GM18502 (cell line): ENCODE results near the gene CRB1.

Source experiments
- ATAC-seq: cut with Tn5 transposase; IDR thresholded peaks from one replicate; pipeline ENCODE4 v1.9.1; 2021; ENCODE audit warnings: mild to moderate bottlenecking; ENCODE audit not compliant: unreplicated experiment, poor library complexity

CRB1 gene

DNA sequence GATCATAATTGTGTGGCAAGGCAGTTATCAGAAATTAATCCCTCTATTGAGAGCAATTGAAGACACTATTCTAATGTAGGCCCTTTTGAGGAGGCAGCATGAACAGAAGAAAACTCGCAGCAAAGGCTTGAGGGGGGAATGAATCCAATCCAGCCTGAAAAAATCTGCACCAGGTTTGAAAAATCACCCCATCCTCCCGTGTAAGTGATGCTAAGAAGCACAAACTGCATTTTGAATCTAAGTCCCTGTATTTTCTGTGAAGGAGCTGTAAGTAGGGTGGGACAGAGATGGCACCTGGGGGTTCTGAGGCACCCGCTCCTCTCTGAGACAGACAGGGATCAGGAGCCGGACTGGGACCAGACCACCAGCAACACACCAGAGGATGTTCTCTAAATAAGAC, at the start of gene CRB1:
Gene CRB1 (plus strand): TSS at position 241 of the 400 bp plus-strand sequence. CDS start 161 bp downstream, outside the sequence.
- no peak for ATAC-seq

GRCh38 chr1:197218857-197219256, 49.2 kb upstream of the CRB1 start:
- no peak for ATAC-seq

DNA sequence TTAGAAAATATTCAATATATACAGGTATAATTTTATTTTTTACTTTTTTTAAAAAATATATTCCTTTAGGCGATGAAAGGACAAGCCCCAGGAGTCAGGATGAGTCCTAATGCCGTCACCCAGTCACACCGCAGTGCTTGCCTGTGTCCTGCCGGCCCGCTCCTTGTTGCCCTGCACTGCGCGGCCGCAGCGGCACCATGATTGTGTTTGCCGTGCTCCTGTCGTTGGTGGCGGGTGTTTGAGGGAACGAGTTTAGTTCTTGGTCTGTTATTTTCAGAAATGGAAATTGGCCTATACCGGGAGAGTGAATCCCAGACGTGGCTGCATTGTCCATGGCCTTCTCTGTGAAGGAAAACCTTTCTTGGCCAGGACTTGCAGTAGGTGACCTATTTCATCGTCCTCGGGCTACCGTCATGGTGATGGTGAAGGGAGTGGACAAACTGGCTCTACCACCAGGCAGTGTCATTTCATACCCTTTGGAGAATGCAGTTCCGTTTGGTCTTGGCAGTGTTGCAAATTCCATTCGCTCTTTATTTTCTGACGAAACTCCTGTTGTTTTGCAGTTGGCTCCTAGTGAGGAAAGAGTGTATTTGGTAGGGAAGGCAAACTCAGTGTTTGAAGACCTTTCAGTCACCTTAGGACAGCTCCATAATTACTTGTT, 45.9 kb upstream of the CRB1 start:
- no peak for ATAC-seq

DNA sequence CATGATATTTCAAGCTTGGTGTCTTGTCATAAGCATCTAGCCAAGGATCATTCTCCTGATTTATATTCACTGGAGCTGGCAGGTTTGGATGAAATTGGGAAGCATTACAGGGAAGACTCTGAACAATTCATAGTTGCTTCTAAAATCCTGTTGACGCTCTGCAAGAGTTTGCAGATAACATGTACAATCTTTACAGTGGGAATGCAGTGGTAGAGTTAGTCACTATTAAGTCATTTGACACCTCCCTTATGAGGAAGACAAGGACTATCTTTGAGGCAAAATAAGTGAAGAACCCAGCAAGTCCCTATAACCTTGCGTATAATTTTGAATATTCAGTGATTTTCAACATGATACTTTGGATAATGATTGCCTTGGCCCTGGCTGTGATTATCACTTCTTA, 45.3 kb upstream of the CRB1 start:
- ATAC-seq: no peak

- ATAC-seq: no peak
Observed at GRCh38 chr1:197224160-197224559, 43.9 kb upstream of the CRB1 start.

DNA sequence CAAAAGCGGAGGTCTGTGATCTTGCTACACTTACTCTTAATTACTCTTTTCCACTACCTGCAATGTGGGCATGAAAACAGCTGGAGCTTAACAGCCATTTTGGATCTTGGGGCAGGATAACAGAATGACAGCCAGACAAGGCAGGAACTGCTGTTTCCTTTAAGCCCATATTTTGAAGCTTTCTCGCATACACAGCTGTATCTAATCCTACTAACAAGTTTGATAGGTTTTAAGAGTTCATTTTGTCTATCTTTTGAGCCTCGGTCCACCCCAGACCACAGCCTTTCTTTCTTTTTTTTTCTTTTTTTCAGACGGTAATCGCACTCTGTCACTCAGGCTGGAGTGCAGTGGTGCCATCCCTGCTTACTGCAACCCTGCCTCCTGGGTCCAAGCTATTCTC, 42.4 kb upstream of the CRB1 start:
- no peak for ATAC-seq

GRCh38 chr1:197234581-197234980, 33.5 kb upstream of the CRB1 start:
- ATAC-seq: no peak

- ATAC-seq: no peak
Observed at GRCh38 chr1:197235355-197235754, 32.7 kb upstream of the CRB1 start.

- no peak for ATAC-seq
Observed at GRCh38 chr1:197247465-197247864, 20.6 kb upstream of the CRB1 start.

- ATAC-seq: no peak
Observed at GRCh38 chr1:197249324-197249723, 18.7 kb upstream of the CRB1 start.

DNA sequence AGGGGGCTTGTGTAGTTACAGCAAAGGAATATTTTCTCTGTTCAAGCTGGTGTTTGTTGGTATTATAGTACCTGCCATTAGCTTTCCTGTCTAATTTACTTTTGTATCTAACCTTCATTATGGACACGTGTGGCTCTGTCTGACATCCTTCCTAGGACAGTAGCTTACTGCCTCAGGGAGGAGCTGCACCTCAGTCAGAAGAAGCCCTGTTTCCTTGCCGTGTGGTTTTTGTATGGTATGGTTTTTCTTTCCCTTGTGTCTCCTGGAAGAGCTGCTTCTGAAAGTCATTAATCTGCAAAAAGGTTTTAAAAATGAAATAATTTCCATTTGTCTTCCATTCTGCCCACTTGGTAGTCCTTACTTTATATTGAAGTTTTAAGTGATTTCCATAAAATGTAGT, 17.4 kb upstream of the CRB1 start:
- no peak for ATAC-seq

GRCh38 chr1:197252973-197253372, 15.1 kb upstream of the CRB1 start:
- ATAC-seq: no peak

GRCh38 chr1:197254866-197255265, 13.2 kb upstream of the CRB1 start:
- no peak for ATAC-seq

- no peak for ATAC-seq
Observed at GRCh38 chr1:197264936-197265567, 3.0 kb upstream of the CRB1 start.

- ATAC-seq: no peak
Observed at GRCh38 chr1:197269053-197269452, 1.0 kb downstream of the CRB1 start.

DNA sequence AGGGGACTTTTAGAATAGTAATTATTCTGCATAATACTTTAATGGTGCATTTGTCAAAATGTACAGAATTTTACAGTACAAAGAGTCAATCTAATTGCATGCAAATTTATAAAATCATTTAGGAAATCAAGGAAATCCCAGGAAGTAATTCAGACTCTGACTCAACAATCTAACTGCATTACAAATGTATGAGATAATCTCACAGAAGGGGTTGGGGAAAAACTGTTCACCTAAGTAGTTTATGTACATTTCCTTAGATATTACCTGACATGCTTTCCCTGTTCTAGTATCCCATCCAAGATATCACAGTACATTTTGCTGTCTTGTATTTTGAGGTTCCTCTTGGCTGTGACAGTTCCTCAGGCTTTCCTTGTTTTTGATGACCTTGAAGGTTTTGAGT, 4.7 kb downstream of the CRB1 start:
- no peak for ATAC-seq

DNA sequence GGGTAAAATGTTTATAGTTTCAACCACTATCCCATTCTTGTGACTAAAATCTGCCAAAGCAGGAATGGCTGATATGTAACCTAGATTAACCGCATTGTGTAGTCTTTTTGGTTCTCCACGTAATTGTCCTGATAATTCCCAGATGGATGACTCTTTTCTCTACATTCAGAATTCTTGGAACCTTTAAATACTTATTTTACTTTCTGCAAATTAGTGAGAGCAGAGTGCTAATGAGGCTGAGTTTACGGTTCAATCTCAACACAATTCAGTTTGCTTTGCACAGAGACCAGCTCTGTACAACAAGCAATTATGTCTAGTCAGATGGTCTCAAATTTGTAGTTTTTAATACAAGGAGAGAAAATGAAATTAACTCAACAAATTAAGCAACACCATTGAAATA, 9.1 kb downstream of the CRB1 start:
- ATAC-seq: no peak

DNA sequence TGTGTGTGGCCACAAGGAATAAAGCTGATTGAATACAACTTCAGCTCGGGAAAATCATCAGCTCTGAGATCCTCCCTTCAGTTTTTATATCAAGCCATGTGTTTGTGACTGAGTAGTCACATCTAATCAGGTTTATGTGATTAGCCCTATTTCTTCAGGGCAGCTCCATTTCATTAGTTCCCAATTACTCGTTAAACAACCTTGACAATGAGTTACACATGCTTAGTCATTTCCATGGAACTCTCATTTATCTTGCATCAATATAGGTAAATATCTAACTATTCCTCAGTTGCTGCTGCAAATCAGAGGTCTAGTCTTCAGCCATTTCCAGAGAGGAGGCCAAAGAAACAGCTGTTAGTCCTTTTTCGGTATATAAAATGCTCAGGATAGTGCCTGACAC, 16.3 kb downstream of the CRB1 start:
- no peak for ATAC-seq

GRCh38 chr1:197284966-197285365, 16.9 kb downstream of the CRB1 start:
- no peak for ATAC-seq

DNA sequence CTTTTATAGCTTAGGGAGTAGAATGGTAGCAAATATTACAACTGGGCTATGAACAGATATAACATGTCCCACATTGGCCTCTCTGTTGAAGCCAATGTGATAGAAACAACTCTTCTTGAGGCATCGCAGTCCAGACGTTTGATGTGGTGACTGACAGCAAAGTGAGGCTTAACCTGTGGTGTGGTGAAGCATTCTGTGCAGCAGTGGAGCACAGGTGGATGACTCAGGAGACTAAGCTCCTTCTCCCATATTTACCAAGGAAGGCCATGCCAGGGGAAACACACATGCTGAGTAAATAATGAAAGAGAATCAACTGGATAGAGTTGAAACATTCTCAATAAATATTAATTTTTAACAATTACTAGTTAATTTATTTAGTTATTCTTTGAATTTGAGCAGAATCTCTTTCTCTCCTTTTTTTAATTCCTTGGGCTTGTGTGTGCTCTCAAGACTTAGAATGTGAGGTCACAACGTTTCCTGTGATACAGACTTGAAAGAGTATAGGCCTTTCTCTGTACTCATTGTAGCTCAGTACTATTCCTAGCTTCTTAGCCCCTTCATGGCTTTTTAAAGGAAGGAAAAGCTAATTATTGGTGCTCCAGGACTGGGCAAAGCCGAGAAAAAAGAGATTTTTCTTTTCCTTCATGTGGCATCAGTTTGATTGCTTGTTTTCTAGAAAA, 17.6 kb downstream of the CRB1 start:
- no peak for ATAC-seq

- no peak for ATAC-seq
Observed at GRCh38 chr1:197286634-197287033, 18.6 kb downstream of the CRB1 start.

DNA sequence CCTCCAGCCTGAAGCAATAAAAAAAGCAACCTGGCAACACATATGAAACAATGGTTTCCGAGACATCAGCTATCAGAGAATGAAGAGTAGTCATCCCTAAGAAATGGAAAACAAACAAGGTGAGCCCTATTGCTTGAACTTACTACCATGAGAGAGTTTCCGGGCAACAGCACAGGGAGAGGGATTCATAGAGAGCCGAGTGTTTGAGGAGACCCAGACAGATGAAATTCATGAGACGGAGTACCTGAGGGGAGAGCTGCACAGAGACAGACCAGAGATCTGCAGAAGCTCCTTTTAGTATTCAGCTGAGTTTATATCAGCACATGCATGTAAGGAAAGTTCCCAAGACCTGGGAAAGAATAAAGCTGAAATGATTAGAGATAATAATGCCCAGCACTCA, 19.8 kb downstream of the CRB1 start:
- no peak for ATAC-seq
